Testis (tissue), 2 donors: ENCODE results near the gene CACNA1D.

Experiments
- CTCF ChIP-seq, 3 experiments: fragments of 450-650 bp in 2 of 3; fragments of 200-600 bp in 1 of 3; sonication (generic) in 1 of 3; IDR thresholded peaks; one replicate each; pipeline ENCODE4 v1.5.1; 2016 to 2019; ENCODE audit warnings: antibody characterized with exemption in 3 of 3, mild to moderate bottlenecking in 2 of 3, moderate library complexity in 1 of 3
- POLR2A ChIP-seq: fragments of 450-650 bp; IDR thresholded peaks from one replicate; pipeline ENCODE4 v1.6.1; 2017; ENCODE audit warnings: antibody characterized with exemption, mild to moderate bottlenecking, moderate library complexity

GRCh38 chr3:53821631-53822121, 327.3 kb downstream of the CACNA1D start:
- TF ChIP-seq CTCF (IDR thresholded peaks at IDR 0.05) (no peak), POLR2A (no peak)
